GM12878 (cell line): Measurements from ENCODE around the gene IL36RN. TPM values are rescaled to one million over a fixed set of nuclear protein-coding genes. Genes with fewer than 3 reads are reported as not detected.

Experiments used
- ATAC-seq: fragments of 200-7000 bp; cut with Tn5 transposase; 3 replicates; pipeline ENCODE4 v1.9.1; 2020; ENCODE audit warnings: mild to moderate bottlenecking, moderate library complexity
- BruUV-seq: library from RNA; stranded (reverse); fragments of 400-500 nt; replicated peaks from 2 replicates; lab custom pipeline; 2021; lab: Mats Ljungman, UMichigan
- CTCF ChIA-PET: fragments of 300-600 bp; sonication (Branson Sonifier 250); formaldehyde crosslinking; extraction: SDS; loops from one replicate; lab custom pipeline; 2021; ENCODE audit warnings: inconsistent platforms; lab: Yijun Ruan, JAX
- POLR2A ChIA-PET: fragments of 350-600 bp; formaldehyde crosslinking; extraction: SDS; loops from one replicate; lab custom pipeline; 2021; ENCODE audit warnings: inconsistent platforms; lab: Charles Lee
- RAD21 ChIA-PET: fragments of 300-600 bp; sonication (Branson Sonifier 250); formaldehyde crosslinking; loops from one replicate; lab custom pipeline; 2023; ENCODE audit warnings: antibody characterized with exemption; ENCODE audit not compliant: unreplicated experiment; lab: Charles Lee
- SMC1A ChIA-PET: fragments of 300-600 bp; sonication (Branson Sonifier 250); formaldehyde crosslinking; loops from one replicate; lab custom pipeline; 2023; ENCODE audit not compliant: unreplicated experiment, uncharacterized antibody; lab: Charles Lee
- DNase-seq: peaks from one replicate; pipeline ENCODE4 v3.0.0-alpha.2; 2011; ENCODE audit warnings: low read depth, low spot score
- FAIRE-seq: peaks from 3 replicates; lab custom pipeline; 2011; peaks lifted over from hg19 to GRCh38; lab: Jason Lieb, UNC
- H2AFZ ChIP-seq: 2 replicates; pipeline ENCODE4 v1.6.0; 2011; ENCODE audit warnings: low read depth, low read length, control low read depth; ENCODE audit not compliant: control insufficient read depth
- H3K27ac ChIP-seq: 2 replicates; pipeline ENCODE4 v1.5.1; 2011; ENCODE audit warnings: control low read depth; ENCODE audit not compliant: control insufficient read depth, insufficient read depth
- H3K27me3 ChIP-seq, 2 experiments: replicated peaks in 1 of 2; 2 replicates each; pipeline versions ENCODE4 v1.6.0 to v1.6.1; 2011; ENCODE audit warnings: low read length in 1 of 2; ENCODE audit not compliant: control insufficient read depth in 2 of 2, insufficient read depth in 2 of 2
- H3K36me3 ChIP-seq, 2 experiments: 2 replicates each; pipeline ENCODE4 v1.5.1; 2011; ENCODE audit warnings: low read length in 1 of 2; ENCODE audit not compliant: control insufficient read depth in 2 of 2, insufficient read depth in 2 of 2
- H3K4me1 ChIP-seq: 2 replicates; pipeline ENCODE4 v1.6.1; 2011; ENCODE audit warnings: mild to moderate bottlenecking, low read length, moderate library complexity, mixed read lengths; ENCODE audit not compliant: control insufficient read depth, insufficient read depth
- H3K4me2 ChIP-seq: 2 replicates; pipeline ENCODE4 v1.6.0; 2011; ENCODE audit warnings: control low read depth; ENCODE audit not compliant: control insufficient read depth, insufficient read depth
- H3K4me3 ChIP-seq: fragments of 200-600 bp; sonication (generic); 2 replicates; pipeline ENCODE4 v1.5.1; 2016
- H3K79me2 ChIP-seq: 2 replicates; pipeline ENCODE4 v1.6.0; 2011; ENCODE audit warnings: low read length; ENCODE audit not compliant: control insufficient read depth, insufficient read depth
- H3K9ac ChIP-seq: 2 replicates; pipeline ENCODE4 v1.8.0; 2011; ENCODE audit warnings: low read length, control low read depth, mixed read lengths; ENCODE audit not compliant: control insufficient read depth, insufficient read depth
- H3K9me3 ChIP-seq: replicated peaks from 3 replicates; pipeline ENCODE4 v1.5.1; 2011; ENCODE audit warnings: mild to moderate bottlenecking, low read length; ENCODE audit not compliant: control insufficient read depth, insufficient read depth
- H4K20me1 ChIP-seq: 2 replicates; pipeline ENCODE4 v1.6.0; 2011; ENCODE audit not compliant: control insufficient read depth, insufficient read depth
- BCL11A ChIP-seq: IDR thresholded peaks from 2 replicates; pipeline ENCODE4 v1.6.1; 2011; ENCODE audit warnings: low read depth, low read length
- EED ChIP-seq: sonication (generic); IDR thresholded peaks from 2 replicates; pipeline ENCODE4 v1.6.1; 2016; ENCODE audit warnings: antibody characterized with exemption, low read depth
- EGR1 ChIP-seq, 2 experiments: IDR thresholded peaks; 1 replicate in 1 of 2; 2 replicates in 1 of 2; pipeline ENCODE4 v1.6.1; 2011 to 2012; ENCODE audit warnings: low read depth in 2 of 2, low read length in 2 of 2, borderline replicate concordance in 1 of 2, mild to moderate bottlenecking in 1 of 2, moderate library complexity in 1 of 2
- GABPA ChIP-seq: IDR thresholded peaks from 2 replicates; pipeline ENCODE4 v1.6.1; 2014; ENCODE audit warnings: antibody characterized with exemption, low read depth, mild to moderate bottlenecking, inconsistent platforms
- LARP7 ChIP-seq: fragments of 450-650 bp; IDR thresholded peaks from 2 replicates; pipeline ENCODE4 v1.6.1; 2017; ENCODE audit warnings: mild to moderate bottlenecking
- MXI1 ChIP-seq: fragments of 150-350 bp; IDR thresholded peaks from 2 replicates; pipeline ENCODE4 v1.6.1; 2011; ENCODE audit warnings: low read depth, mild to moderate bottlenecking, inconsistent platforms, low read length, improper control_type of control experiment
- MYB ChIP-seq: fragments of 150-350 bp; IDR thresholded peaks from 2 replicates; pipeline ENCODE4 v1.6.1; 2014; ENCODE audit warnings: mild to moderate bottlenecking, low read depth, low read length, borderline replicate concordance
- NFYA ChIP-seq: IDR thresholded peaks from 2 replicates; pipeline ENCODE4 v1.6.1; 2011; ENCODE audit warnings: low read depth, mild to moderate bottlenecking, low read length, improper control_type of control experiment, borderline replicate concordance
- NRF1 ChIP-seq: conservative IDR thresholded peaks from 2 replicates; pipeline ENCODE4 v1.6.1; 2011; ENCODE audit warnings: mild to moderate bottlenecking, low read depth, low read length, improper control_type of control experiment
- RB1 ChIP-seq: fragments of 450-650 bp; formaldehyde crosslinking; IDR thresholded peaks from 2 replicates; pipeline ENCODE4 v1.6.1; 2017; ENCODE audit warnings: mild to moderate bottlenecking, borderline replicate concordance
- RELA ChIP-seq: fragments of 450-650 bp; IDR thresholded peaks from 2 replicates; pipeline ENCODE4 v1.8.0; 2014; ENCODE audit warnings: borderline replicate concordance; ENCODE audit not compliant: partially characterized antibody
- RUNX3 ChIP-seq: IDR thresholded peaks from 2 replicates; pipeline ENCODE4 v1.6.1; 2012; ENCODE audit warnings: low read length, inconsistent platforms
- SIX5 ChIP-seq: IDR thresholded peaks from 2 replicates; pipeline ENCODE4 v1.6.1; 2011; ENCODE audit warnings: mild to moderate bottlenecking, low read depth, low read length, moderate library complexity; ENCODE audit not compliant: severe bottlenecking
- SMARCA5 ChIP-seq: fragments of 450-650 bp; IDR thresholded peaks from 2 replicates; pipeline ENCODE4 v1.6.1; 2017; ENCODE audit warnings: mild to moderate bottlenecking
- STAT1 ChIP-seq: fragments of 450-650 bp; conservative IDR thresholded peaks from 2 replicates; pipeline ENCODE4 v1.6.1; 2014; ENCODE audit warnings: antibody characterized with exemption, mild to moderate bottlenecking
- TARDBP ChIP-seq: IDR thresholded peaks from 2 replicates; pipeline ENCODE4 v1.6.1; 2016; ENCODE audit warnings: borderline replicate concordance
- TBL1XR1 ChIP-seq: IDR thresholded peaks from 2 replicates; pipeline ENCODE4 v1.6.1; 2012; ENCODE audit warnings: low read depth, low read length, improper control_type of control experiment
- YBX1 ChIP-seq: fragments of 450-650 bp; IDR thresholded peaks from 2 replicates; pipeline ENCODE4 v1.6.1; 2016; ENCODE audit warnings: antibody characterized with exemption
- YY1 ChIP-seq: IDR thresholded peaks from 2 replicates; pipeline ENCODE4 v1.6.1; 2011; ENCODE audit warnings: low read depth, mild to moderate bottlenecking, low read length
- WGBS: methylation state at CpG from one replicate; pipeline ENCODE4 v1.1.6; 2016; ENCODE audit warnings: low lambda C conversion rate; ENCODE audit not compliant: insufficient replicate concordance, insufficient coverage; ENCODE audit errors: missing lambda C conversion rate; 5-methylcytosine and 5-hydroxymethylcytosine counted together
- in situ Hi-C: fragments of 300-500 bp; cut with MboI; formaldehyde crosslinking; loops from 9 replicates; pipeline ENCODE4 v1.14.3; 2018; ENCODE audit warnings: mixed read lengths
- intact Hi-C: fragments of 100-400 bp; cut with micrococcal nuclease; formaldehyde crosslinking; loops from one replicate; pipeline ENCODE4 v1.14.2; 2022; ENCODE audit not compliant: unreplicated experiment
- polyA plus RNA-seq, 11 experiments: library from polyadenylated mRNA; depleted of rRNA in 4 of 11; unstranded in 6 of 11; stranded (reverse) in 5 of 11; fragments of >200 nt; fragmentation: Nextera tagmentation in 4 of 11; fragmentation: Illumina TruSeq in 1 of 11; extraction: Ambion mirVana in 4 of 11; extraction: Trizol in 1 of 11; gene quantifications; 1 replicate in 1 of 11; 2 replicates in 10 of 11; pipeline versions ENCODE4 v1.2.1 to v1.2.3, GENCODE V29; 2011 to 2016; ENCODE audit warnings: inconsistent platforms in 2 of 11, missing spikeins in 2 of 11, low read depth in 1 of 11
- total RNA-seq, 4 experiments: library from RNA; depleted of rRNA in 3 of 4; stranded (reverse); fragments of >200 nt in 3 of 4; fragmentation: Illumina TruSeq in 1 of 4; extraction: Trizol in 1 of 4; gene quantifications; 2 replicates each; pipeline versions ENCODE4 v1.2.1 to v1.2.3, GENCODE V29; 2013 to 2021
- TF ChIP-seq, protein P1 (sequence below): IDR thresholded peaks from 2 replicates; pipeline ENCODE4 v1.6.1; 2012; ENCODE audit warnings: low read depth, low read length, improper control_type of control experiment

IL36RN gene
- total and polyA plus RNA-seq, 10 of the 15 experiments (the other 5 are each of a cell fraction or from before 2014, with no cell fraction given), result not detected

DNA sequence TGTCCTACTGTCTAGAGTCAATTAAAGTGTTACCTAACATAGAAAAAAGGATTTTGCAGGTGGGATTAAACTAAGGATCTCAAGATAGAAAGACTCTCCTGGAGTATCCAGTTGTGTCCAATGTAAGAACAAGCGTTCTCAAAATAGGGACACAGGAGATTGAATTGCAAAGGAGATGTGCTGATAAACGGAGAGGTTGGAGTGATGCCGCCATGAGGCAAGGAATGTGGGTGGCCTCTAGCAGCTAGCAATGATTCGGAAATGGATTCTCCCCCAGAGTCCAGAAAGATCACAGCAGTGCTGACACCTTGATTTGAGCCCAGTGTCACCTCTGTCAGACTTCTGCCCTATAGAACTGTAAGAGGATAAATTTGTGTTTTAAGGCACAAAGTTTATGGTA is 44.3 kb downstream of the IL36RN start:
- Histone ChIP-seq H3K9me3 (no peaks in the 10 kb centered on the region; the same call in 2 of the 3 replicates), H3K9ac (no peak overlapping the region), H4K20me1 (no peaks in the 10 kb centered on the region), H3K4me3 (no peak overlapping the region), H3K4me1 (no peaks in the 10 kb centered on the region), H3K4me2 (no peak overlapping the region), H3K79me2 (no peaks in the 10 kb centered on the region), H3K27ac (no peak overlapping the region), H3K36me3 (no peaks in the 10 kb centered on the region), H2AFZ (no peak overlapping the region), H3K27me3 (no peaks in the 10 kb centered on the region)
- intact Hi-C loops (no loop called here), in situ Hi-C loops (no loop called here)
- SMC1A ChIA-PET, result no interaction called here
- TF ChIP-seq STAT1 (no peak), YBX1 (no peak), GABPA (no peak), NRF1 (no peak), SIX5 (no peak), LARP7 (no peak)
- RAD21 ChIA-PET, result no interaction called here
- 40% methylated on average over 4 of the region's 4 CpGs for WGBS
- CTCF ChIA-PET, result no interaction called here
- DNase-seq, result no peak
- FAIRE-seq, result no peak
- BruUV-seq, result no TSS peak
- ATAC-seq, result no peak
- POLR2A ChIA-PET, result no interaction called here

DNA sequence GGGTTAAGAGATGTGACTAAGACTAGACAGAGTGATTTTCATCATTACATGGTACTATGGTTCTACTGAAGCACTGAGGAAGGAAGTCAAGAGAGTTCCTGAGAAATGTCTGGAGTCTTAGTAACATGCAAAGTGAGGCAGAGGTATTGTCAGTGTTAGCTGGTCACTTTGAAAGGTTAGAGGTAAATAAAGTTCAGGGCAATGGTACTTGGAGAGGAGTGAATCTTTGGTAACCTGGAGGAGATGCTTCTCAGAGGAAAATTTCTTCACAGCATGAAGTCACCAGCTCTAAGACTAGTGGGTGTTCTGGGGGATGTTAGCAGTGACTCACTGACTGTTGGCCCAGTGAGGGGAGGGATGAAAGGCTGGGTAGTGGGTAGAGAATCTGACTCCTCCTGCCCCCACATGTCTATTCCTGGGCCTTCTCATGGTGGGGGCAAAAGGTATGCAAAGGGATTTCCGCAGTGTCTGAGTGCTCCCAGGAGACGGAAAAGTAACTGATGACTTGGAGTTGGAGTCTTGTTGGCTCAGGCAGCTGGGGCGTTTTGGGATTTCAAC is 45.1 kb downstream of the IL36RN start:
- no peaks in the 10 kb centered on the region for H3K27me3 ChIP-seq
- in situ Hi-C loops (no loop called here), intact Hi-C loops (no loop called here)
- BruUV-seq, result no TSS peak
- CTCF ChIA-PET, result interaction anchor here (1.1 kb wide), 2 partner anchors 24 to 25 kb away, joined by 3 read pairs; no protein-coding TSS in a partner anchor
- no peaks in the 10 kb centered on the region for H4K20me1 ChIP-seq
- H2AFZ ChIP-seq, result no peak overlapping the region
- no peaks in the 10 kb centered on the region for H3K79me2 ChIP-seq
- POLR2A ChIA-PET, result no interaction called here
- no peak overlapping the region for H3K9ac ChIP-seq
- H3K4me2 ChIP-seq, result no peak overlapping the region
- SMC1A ChIA-PET, result interaction anchor here (1.0 kb wide), 1 partner anchor 9 kb away, joined by 4 read pairs; no protein-coding TSS in a partner anchor
- ATAC-seq (no peak), DNase-seq (no peak), FAIRE-seq (no peak)
- H3K9me3 ChIP-seq, result no peaks in the 10 kb centered on the region; the same call in 2 of the 3 replicates
- no peak overlapping the region for H3K4me3 ChIP-seq
- no peaks in the 10 kb centered on the region for H3K36me3 ChIP-seq
- RAD21 ChIA-PET, result interaction anchor here (1.0 kb wide), 1 partner anchor 100 kb away, joined by 3 read pairs; no protein-coding TSS in a partner anchor
- WGBS, result 63% methylated on average over 3 of the region's 3 CpGs
- no peaks in the 10 kb centered on the region for H3K4me1 ChIP-seq
- H3K27ac ChIP-seq, result no peak overlapping the region
- TF ChIP-seq, protein P1, sequence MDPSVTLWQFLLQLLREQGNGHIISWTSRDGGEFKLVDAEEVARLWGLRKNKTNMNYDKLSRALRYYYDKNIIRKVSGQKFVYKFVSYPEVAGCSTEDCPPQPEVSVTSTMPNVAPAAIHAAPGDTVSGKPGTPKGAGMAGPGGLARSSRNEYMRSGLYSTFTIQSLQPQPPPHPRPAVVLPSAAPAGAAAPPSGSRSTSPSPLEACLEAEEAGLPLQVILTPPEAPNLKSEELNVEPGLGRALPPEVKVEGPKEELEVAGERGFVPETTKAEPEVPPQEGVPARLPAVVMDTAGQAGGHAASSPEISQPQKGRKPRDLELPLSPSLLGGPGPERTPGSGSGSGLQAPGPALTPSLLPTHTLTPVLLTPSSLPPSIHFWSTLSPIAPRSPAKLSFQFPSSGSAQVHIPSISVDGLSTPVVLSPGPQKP, result no peak
- TF ChIP-seq TBL1XR1 (no peak), EGR1 (IDR thresholded peaks at IDR 0.05; ENCODE audit: borderline replicate concordance in 1 of 2, low read depth in 2 of 2, low read length in 2 of 2) (no peak), SMARCA5 (no peak), MYB (no peak), BCL11A (no peak), MXI1 (no peak), RELA (no peak), TARDBP (no peak), STAT1 (no peak), RB1 (no peak), RUNX3 (no peak), YY1 (no peak), NFYA (no peak), EED (no peak)
